Fibroblast of skin of right biceps (primary cell): ENCODE measurements around the gene LMBRD2.
"Not testable (repeated sequence)": the region's sequence is repeated elsewhere in the genome, so short reads cannot be mapped to it uniquely, and the experiment has no call there.

Source experiments
- DNase-seq: peaks from one replicate; pipeline ENCODE4 v3.0.0-alpha.2; 2013

The LMBRD2 gene

DNA sequence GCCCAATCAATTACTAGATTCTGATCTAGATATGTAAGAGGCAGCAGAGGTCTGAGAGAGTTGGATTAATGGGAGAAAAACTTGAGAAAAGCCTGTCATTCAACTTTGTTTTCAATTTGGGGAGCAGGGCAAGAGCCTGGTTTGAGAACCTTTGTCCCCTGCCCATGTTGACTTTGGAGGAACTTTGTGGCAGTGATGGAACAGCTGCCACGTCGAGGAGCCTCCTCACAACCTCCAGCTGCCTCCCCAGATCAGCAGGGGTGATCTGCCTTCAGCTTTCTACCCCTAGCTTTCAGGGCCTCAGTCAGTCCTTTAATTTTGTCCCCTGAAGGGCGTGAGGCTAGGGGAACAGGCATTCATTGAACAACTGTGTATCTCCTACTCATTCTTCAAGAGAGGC, 8.9 kb upstream of the LMBRD2 start:
- no peak for DNase-seq

DNA sequence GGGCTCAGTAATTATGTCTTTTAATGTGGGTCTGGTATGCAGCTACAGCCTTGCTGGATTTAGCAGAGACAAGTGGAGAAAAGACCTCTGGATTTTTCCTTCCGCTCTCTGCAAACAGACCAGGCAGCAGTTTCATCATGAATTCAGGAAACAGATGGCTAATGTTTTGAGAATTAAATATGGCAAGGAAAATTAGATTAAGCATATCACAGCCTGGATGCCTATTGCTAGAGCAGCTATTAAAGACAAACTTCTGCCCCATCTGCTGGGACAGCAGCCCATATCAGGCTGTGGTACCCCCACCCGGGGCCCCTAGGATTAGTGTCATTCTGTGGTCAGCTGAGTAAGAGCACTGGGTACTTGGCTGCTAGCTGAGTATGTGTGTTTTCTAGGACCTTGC, 6.5 kb upstream of the LMBRD2 start:
- DNase-seq, result peak; percentile 49

DNA sequence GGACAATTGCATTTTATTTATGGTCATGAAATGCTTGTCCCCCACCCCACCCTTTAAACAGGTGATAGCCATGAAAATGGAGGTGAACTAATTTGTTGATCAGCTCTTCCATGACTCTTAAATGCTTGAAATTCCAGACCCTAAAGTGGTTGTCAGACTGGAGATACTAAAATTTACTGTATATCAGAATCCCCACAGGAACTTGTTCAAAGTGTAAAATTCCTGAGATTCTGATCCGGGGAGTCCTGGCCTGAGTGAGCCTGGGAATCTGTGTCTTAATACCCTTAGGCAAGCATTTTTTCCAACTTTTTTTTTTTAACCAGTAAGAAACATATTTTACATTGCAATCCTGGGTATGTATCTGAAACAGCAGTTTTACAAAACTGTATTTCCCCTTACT, 4.9 kb upstream of the LMBRD2 start:
- peak; percentile 93 for DNase-seq

DNA sequence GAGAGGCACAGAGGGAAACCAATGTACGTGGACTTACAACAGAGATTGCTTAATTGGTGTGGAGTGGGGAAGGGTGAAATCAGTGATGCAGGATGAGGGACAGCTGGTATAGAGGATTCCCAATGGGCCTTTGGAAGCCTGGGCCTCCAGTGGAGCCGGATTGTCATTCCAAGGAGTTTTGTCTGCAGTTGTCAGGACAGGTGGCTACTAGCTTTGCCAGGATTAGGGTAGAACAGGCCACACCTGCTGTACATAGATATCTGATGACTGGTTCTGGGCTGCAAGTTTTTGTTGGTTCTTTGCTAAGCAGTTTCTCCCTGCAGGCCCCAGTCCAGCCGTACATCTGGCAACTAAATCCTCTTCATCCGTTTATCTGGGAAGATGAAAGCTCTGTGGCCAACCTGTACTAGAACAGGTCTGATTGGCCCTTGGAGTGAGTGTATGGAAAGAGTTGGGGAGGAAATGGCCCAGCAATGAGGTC, 4.5 kb upstream of the LMBRD2 start:
- DNase-seq, result peak; percentile 72

DNA sequence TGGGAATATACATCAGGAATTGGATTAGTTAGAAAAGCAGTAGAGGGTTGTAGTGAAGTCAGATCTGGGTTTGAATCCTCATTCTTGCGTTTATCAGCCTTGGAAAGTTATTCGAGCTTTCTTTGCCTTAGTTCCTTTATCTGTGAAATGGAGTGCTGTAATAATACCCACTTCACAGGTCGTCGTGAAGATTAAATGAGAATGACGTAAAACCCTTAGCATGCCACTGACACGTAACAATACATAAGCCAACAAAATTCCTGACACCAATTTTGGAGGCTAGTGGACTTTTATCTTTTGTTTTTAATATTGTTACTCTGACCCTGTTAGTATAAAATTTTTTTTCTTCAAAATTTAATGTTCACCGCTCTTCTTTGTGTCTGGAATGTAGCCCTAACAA, 3.6 kb upstream of the LMBRD2 start:
- no peak for DNase-seq

DNA sequence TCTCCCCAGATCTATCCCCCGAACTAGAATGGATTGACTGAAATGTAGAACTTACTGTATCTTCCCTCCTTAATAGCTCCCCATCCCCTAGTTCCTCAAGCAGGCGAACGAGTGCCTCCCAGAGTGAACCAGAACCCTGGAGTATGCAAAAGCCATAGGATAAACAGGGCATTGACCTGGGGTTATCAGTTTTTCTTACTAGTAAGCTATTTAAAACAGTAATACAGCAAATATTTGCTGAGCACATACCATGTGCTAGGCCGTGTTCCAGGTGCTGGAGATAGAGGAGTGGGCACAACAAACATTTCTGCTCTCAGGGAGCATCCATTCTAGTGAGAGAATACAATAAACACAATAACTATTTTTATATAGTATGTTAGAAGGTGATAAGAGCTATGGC, 2.0 kb upstream of the LMBRD2 start:
- no peak for DNase-seq

DNA sequence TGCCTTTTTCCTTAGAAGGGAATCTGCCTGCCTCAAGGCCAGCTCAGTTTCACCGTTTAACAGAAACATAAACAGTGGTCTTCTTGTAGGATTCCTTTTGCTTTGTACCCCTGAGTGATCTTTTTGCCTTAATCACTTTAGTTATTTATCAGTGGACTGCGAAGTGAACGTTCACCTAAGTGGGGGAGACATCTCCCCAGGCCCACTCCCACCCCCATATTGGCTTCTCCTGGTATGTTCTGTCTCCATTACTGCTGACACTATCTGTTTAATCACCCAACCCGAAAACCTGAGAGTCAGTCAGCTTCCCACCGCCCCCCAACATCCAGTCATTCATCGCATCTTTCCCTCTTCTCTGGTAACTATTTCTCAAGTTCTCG, 1.6 kb upstream of the LMBRD2 start:
- no peak for DNase-seq

DNA sequence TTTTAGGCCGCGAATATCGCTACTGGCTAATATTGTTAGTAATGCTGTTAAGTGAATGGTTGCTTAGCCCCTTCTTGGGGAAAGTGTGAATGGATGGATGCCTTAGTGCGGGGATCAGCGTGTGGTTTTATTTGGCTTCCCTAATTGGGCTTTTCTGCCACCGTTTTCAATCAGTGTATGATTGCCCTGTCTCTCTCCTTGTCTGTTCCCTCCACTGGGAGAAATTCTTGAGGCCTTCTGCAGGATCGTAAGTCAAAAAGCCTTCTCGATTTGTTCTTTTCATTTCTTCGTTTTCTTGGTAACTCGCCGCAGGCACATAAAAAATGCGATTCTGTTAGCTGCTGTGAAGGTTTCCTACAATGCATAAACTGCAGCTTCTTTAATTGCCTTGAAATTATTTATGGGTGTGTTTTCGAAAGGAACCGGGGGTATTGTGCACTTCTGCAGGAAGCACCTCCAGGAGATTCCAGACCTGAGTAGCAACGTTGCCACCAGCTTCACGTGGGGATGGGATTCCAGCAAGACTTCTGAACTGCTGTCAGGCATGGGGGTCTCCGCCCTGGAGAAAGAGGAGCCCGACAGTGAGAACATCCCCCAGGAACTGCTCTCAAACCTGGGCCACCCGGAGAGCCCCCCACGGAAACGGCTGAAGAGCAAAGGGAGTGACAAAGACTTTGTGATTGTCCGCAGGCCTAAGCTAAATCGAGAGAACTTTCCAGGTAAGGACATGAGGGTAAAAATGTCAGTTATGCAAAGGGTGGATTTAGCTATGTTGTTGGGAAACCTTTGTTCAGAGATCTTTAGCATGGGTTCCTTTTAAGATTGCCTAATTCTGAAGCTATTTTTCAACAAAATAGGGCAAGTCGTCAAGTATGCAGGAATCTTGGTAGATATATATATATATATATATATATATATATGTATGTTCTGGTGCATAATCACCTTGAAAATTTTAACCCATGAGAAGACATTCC, 924 bp upstream of the LMBRD2 start:
- DNase-seq, result peak; percentile 38

DNA sequence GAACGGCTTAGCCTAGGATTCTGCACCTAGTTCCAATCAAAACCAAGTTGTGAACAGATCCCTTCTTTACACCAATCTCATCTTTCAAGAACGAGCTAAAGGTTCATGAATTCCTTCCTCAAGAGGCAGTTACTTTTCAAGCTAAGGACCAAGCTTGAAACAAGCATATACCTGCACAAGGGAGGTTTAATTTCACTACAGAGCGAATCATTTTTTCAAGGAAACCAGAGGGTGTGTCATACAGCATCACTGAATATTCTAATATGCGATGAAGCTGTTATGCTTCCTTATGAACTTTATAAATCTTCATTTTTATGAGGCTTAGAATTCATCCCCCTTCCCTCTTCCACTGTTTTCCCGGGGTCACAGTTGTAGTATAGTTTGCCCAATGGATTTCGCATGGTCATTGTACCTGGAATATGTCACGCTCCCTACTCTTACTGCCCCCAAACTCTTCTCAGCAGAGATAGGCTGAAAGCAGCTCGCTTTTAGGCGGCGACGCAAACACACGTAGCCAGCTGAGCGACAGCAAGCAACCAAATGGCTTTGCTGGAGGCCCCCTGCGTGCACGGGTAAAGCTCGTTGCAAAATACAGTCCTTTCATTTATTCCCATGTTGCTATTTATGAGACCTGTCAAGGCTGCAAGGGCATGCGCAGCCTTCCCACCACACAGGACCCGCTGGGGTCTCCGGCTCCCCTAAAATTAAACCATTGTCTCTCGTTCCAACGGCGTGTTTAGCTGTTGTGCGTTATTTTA, 832 bp downstream of the LMBRD2 start:
- peak; percentile 45 for DNase-seq

DNA sequence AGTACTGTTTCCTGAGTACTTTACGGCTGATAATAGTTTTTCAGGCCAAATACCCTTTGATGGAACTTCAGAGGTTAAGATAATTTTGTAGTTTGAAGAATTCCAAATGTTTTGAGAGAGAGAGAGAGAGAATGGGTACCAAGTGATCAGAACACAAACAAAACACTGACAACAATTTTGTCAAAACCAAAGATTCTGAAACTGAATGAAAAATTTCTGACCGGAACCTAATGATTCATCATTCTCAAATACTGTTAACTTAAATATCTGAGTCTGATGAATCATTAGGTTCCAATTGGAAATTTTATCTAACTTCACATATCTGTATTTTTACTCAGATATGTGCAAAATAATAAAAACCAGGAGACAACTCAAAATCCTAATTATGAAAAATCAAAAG, 4.0 kb downstream of the LMBRD2 start:
- peak; percentile 3 for DNase-seq

DNA sequence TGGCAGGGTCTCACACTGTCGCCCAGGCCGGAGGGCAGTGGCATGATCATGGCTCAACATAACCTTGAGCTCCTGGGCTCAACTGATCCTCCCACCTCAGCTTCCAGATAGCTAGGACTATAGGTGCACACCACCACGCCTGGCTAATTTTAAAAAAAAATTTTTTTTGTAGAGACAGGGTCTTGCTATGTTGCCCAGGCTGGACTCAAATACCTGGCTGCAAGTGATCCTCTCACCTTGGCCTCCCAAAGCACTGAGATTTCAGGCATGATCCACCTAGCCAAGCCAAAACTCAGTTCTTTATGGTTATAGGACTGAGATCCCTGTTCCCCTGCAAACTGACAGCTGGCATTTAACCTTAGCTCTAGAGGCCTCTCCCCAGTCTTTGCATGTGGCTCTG, 5.3 kb downstream of the LMBRD2 start:
- DNase-seq, result no peak

DNA sequence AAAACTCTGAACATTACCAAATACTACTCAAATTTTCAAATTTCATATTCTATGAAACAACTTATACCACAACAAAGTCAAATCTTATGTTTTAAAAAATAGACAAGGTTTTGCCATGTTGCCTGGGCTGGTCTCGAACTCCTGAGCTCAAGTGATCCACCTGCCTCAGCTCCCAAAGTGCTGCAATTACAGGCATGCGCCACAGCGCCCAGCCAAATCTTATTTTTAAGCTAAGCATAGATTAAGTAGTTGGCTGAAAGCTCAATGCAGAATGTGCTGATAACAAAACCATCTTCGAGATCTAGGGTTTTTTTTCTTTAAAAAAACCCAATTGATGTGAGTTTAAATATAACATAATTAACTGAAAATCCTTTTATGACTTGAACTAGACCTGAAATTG, 6.4 kb downstream of the LMBRD2 start:
- DNase-seq, result no peak

DNA sequence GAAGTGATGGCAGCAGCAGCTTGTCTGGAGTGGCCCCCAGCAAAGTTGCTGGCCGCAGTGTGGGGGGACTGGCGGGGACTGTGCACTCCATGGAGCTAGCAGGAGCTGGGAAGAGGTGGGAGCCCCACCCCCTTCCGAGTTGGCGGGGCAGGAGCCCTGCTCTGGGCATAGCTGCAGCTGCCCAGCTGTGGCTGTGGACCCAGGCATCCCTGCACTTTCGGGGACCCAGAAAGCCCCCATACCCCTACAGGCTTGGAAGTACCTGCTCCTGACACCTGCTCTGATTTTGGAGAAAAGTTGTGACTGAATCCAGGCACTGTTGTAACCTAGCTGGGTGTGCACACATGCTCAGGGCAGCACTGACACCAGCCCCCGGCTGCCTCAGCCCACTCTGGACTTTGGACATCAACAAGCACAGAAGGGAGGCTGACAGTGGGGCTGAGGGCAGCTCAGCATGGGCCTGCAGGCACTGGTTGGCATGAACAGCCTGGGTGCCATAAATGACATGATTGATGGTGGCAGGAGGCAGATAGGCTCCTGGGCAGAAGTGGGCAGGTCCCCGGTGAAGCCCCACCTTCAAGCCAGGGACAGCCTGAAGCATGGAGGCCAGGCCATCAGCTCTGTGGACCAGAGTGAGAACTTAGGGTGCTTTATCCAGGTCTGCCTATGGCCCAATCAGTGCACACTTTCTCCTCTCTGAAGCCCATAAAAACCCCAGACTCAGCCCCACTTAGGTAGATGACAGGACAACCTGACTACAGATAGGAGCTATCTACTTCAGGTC, 12.6 kb downstream of the LMBRD2 start:
- DNase-seq, result no peak

DNA sequence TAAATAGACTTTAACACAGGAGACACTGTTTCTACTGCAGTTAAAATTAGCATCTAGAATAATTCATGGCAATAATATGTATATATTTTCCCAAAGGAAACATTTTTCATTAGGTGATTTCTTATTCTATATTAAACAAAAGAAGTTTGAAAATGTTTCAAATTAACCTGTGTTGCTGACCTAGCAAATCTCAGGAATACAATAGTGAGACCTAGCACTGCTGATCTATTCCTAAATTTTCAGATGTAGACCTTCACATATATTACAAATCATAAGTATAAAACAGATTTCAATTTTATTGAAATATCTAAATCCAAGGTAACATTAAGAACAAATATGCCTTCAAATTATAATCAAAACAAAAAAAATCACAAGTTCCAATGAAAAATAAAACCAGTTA, 15.1 kb downstream of the LMBRD2 start:
- no peak for DNase-seq

DNA sequence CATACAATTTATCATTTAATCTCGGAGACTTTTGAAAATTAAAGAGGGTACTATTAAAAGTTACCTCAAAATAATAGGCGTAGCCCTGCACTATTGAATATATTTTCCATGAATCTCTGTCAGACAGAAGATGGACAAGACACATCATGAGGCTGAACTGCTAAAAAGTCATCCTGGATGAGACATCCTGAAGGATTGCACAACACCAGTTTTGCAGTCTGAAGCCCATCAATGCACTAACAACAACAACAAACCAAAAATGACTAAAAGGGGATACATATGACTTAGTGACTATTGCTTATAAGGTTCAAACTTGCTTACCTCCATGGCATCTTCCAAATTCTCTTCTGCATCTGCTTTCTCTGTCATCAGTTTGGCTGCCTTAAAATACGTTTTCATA, 15.7 kb downstream of the LMBRD2 start:
- no peak for DNase-seq

DNA sequence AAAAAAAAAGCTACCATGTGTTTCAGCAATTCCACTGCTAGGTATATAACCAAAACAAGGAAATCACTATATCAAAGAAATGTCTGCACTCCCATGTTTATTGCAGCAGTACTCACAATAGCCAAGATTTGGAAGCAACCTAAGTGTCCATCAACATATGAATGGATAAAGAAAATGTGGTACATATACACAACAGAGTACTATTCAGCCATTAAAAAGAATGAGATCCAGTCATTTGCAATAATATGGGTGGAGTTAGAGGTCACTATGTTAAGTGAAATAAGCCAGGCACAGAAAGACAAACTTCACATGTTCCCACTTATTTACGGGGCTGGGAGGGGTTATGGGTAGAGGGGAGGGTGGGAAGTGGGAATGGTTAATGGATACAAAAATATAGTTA, 18.7 kb downstream of the LMBRD2 start:
- DNase-seq, result not testable (repeated sequence)

DNA sequence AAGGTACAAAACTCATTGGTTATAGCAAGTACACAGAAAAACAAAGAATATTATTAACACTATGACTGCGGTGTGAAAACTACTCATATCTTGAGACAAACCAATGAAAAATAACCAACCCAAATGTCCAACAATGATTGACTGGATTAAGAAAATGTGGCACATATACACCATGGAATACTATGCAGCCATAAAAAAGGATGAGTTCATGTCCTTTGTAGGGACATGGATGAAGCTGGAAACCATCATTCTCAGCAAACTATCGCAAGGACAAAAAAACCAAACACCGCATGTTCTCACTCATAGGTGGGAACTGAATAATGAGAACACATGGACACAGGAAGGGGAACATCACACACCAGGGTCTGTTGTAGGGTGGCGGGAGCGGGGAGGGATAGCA, 22.0 kb downstream of the LMBRD2 start:
- not testable (repeated sequence) for DNase-seq

DNA sequence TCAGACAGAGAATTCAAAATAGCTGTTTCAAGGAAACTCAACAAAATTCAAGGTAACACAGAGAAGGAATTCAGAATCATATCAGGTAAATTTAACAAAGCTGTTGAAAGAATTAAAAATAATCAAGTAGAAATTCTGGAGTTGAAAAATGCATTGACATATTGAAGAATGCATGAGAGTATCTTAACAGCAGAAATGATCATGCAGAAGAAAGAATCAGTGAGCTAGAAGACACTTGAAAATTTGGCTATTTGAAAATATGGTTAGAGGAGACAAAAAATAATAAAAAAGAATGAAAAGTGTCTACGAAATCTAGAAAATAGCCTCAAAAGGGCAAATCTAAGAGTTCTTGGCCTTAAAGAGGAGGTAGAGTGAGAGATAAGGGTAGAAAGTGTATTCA, 22.9 kb downstream of the LMBRD2 start:
- DNase-seq, result no peak

DNA sequence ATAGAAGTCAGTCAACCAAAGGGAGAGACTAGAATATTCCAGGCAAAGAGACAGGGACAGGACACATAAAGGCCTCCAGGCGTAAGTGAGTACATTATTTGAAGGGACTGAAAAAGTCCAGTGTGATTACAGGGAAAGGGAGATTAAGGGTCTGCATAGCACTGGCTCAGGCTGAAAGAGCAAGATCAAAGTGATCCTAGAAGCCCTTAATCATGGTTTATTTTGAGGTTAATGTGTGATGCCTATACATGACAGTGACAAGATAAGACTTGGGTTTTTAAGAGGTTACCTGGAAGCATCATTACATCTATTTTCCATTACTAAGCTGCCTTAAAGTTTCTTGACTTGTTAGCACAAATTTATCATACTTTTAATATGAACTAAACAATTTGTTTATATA, 25.8 kb downstream of the LMBRD2 start:
- no peak for DNase-seq

DNA sequence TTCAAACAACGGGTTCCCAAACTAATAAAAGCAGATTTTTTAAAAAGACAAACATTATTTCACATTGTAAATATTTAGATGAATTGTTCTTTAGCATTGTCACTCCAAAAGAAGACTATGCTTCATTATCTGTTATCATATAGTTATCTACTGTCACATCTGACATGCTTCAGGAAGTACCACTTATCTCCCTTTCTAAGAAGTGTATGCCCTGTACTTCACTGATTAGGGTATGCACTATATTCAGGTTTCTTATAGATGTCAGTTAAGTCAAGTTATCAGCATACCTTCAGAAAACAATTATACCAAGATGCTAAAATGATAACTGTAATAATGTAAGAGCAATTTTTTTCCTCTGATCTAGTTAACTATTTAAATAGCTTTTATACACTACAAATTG, 40.4 kb downstream of the LMBRD2 start:
- DNase-seq, result no peak

DNA sequence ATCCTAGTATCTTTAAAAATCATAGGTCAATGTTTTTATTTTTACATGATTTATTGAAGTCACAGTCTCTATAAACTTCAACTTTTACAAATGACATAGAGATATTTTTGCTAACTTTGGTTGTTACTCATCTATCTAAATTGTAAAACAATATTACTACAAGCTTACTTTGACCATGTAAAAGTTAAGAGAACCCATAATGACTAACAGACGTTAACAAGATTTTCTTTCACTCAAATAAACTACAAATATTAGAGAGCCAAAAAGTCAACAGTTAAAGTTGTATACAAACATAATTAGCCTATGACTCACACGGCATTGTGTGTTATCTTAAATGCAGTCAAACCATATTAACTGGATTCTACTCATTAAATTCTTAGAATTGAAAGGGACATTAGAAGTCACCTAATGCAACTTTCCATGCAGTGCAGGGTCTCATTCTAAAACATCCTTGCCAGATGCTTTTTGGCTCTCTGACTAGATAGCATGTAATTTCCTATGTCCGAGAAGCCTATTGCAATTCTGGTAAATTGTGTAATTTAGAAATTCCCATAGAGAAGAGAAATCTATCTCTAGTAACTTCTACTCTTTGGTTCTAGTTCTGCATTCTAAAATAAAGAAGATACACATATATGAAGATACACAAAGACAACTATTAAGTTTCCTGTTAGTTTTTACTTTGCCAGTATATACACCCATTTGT, 42.8 kb downstream of the LMBRD2 start:
- DNase-seq, result no peak

DNA sequence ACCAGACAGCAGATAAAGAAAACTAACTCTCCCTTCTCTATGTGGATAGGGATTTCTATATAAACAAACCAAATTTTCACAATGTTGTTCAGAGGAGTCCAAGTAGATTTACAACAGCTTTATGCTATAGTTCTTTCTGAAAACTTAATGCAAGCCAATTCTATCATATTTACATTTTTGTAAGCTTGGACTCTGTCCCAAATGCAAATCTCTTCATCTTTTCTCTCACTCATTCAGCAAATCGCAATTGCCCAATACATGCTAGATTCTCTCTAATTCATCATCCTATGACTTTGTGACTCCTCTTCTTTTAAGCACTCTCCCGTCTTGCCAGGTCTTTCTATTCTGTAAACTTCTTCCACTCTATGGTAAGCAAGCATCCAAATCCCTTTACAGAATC, 45.9 kb downstream of the LMBRD2 start:
- no peak for DNase-seq

DNA sequence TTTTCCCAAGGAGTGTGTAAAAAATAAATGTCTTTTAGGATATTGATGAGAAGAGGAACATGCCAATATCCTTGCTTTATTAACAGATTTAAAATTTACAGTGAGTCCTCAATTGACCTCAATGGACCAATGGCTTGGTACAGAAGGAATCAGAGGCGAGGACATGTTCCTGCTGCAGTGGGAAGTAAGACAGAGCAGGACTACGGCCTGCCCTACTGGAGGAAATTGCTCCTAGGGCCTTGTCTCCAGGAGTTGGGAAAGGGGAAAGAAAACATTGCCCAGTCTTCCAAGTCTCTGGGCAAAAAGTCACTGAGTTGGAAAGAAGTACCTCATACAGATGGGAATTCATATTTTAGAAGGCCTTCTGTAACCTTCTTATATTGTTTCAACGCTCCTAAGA, 51.9 kb downstream of the LMBRD2 start:
- DNase-seq, result no peak
